Mucosa of rectum (tissue), 2 donors: ENCODE data around the gene NUP85.
"Not testable (repeated sequence)": the region's sequence is repeated elsewhere in the genome, so short reads cannot be mapped to it uniquely, and the experiment has no call there.

ENCODE experiments used
- H3K27ac ChIP-seq, 2 donors: one replicate each; pipeline ENCODE4 v1.7.0; 2013; ENCODE audit warnings: inconsistent platforms in 2 of 2, low read depth in 2 of 2, low read length in 2 of 2
- H3K27me3 ChIP-seq, 2 donors: one replicate each; pipeline ENCODE4 v1.7.0; 2013; ENCODE audit warnings: low read length in 2 of 2; ENCODE audit not compliant: control insufficient read depth in 2 of 2, insufficient read depth in 2 of 2
- H3K36me3 ChIP-seq, 2 donors: one replicate each; pipeline ENCODE4 v1.7.0; 2013; ENCODE audit warnings: low read length in 2 of 2; ENCODE audit not compliant: control insufficient read depth in 2 of 2, insufficient read depth in 2 of 2
- H3K4me1 ChIP-seq, 2 donors: one replicate each; pipeline ENCODE4 v1.7.0; 2013; ENCODE audit warnings: low read length in 2 of 2, mild to moderate bottlenecking in 1 of 2; ENCODE audit not compliant: control insufficient read depth in 2 of 2, insufficient read depth in 2 of 2
- H3K4me3 ChIP-seq, 2 donors: one replicate each; pipeline ENCODE4 v1.7.0; 2013; ENCODE audit warnings: low read length in 2 of 2
- H3K9ac ChIP-seq, 2 donors: one replicate each; pipeline ENCODE4 v1.7.0; 2013; ENCODE audit warnings: low read length in 2 of 2, low read depth in 1 of 2, mild to moderate bottlenecking in 1 of 2
- H3K9me3 ChIP-seq, 2 donors: one replicate each; pipeline ENCODE4 v1.7.0; 2013; ENCODE audit warnings: low read length in 2 of 2; ENCODE audit not compliant: control insufficient read depth in 2 of 2
- donor health status: healthy.
- donor health status: Normal muscosa, but diverticular disease.

Gene NUP85

GRCh38 chr17:75205037-75205792 lies at the start of gene NUP85:
NUP85 (plus strand) TSS chr17:75205679; CDS start chr17:75205762, 83 bp downstream.
- H3K27me3 ChIP-seq, result no peaks in the 10 kb centered on the region
- H3K9ac ChIP-seq, result peak within 1 kb of the TSS; percentile 97 to 100
- H3K4me1 ChIP-seq, result peaks cover 4 to 5% of the 10 kb centered on the region in 2 donors
- peaks cover 9 to 10% of the 10 kb centered on the region in 2 donors for H3K36me3 ChIP-seq
- no peaks in the 10 kb centered on the region for H3K9me3 ChIP-seq
- H3K27ac ChIP-seq, result peak within 1 kb of the TSS; percentile 97 to 98
- peak within 1 kb of the TSS; percentile 95 to 100 for H3K4me3 ChIP-seq

- H3K4me1 ChIP-seq, H3K36me3 ChIP-seq, H3K9ac ChIP-seq, H3K9me3 ChIP-seq, H3K27me3 ChIP-seq, H3K4me3 ChIP-seq, H3K27ac ChIP-seq: not testable (repeated sequence)
These were observed 47.0 kb upstream of the NUP85 start for GRCh38 chr17:75158480-75158879.

- H3K9ac ChIP-seq, result no peak overlapping the region
- no peak overlapping the region for H3K27ac ChIP-seq
- no peaks in the 10 kb centered on the region for H3K27me3 ChIP-seq
- H3K4me1 ChIP-seq, result peaks cover 3 to 7% of the 10 kb centered on the region in 2 donors
- H3K9me3 ChIP-seq, result no peaks in the 10 kb centered on the region
- no peak overlapping the region for H3K4me3 ChIP-seq
- H3K36me3 ChIP-seq, result no peaks in the 10 kb centered on the region
These were observed 46.1 kb upstream of the NUP85 start for GRCh38 chr17:75159196-75160031.

- Histone ChIP-seq H3K9ac (no peak overlapping the region), H3K4me1 (no peaks in the 10 kb centered on the region), H3K27me3 (no peaks in the 10 kb centered on the region), H3K4me3 (no peak overlapping the region), H3K27ac (no peak overlapping the region), H3K36me3 (no peaks in the 10 kb centered on the region), H3K9me3 (no peaks in the 10 kb centered on the region)
These were observed 45.3 kb upstream of the NUP85 start for GRCh38 chr17:75160211-75160610.

- H3K4me3 ChIP-seq, result no peak overlapping the region
- peaks cover 8 to 10% of the 10 kb centered on the region in 2 donors for H3K36me3 ChIP-seq
- no peak overlapping the region for H3K9ac ChIP-seq
- H3K27me3 ChIP-seq, result no peaks in the 10 kb centered on the region
- H3K4me1 ChIP-seq, result no peaks in the 10 kb centered on the region
- H3K9me3 ChIP-seq, result no peaks in the 10 kb centered on the region
- no peak overlapping the region for H3K27ac ChIP-seq
These were observed 42.4 kb upstream of the NUP85 start for GRCh38 chr17:75163074-75163473.

GRCh38 chr17:75164606-75165005 lies 40.9 kb upstream of the NUP85 start:
- not testable (repeated sequence) for H3K9me3 ChIP-seq, H3K27me3 ChIP-seq, H3K9ac ChIP-seq, H3K4me1 ChIP-seq, H3K4me3 ChIP-seq, H3K27ac ChIP-seq
- H3K36me3 ChIP-seq, result peaks cover 8 to 16% of the 10 kb centered on the region in 2 donors

- Histone ChIP-seq H3K4me3 (no peak overlapping the region), H3K27ac (no peak overlapping the region), H3K9me3 (no peaks in the 10 kb centered on the region), H3K9ac (no peak overlapping the region), H3K4me1 (no peaks in the 10 kb centered on the region), H3K27me3 (no peaks in the 10 kb centered on the region), H3K36me3 (peaks cover 25 to 32% of the 10 kb centered on the region in 2 donors)
These were observed 36.5 kb upstream of the NUP85 start for GRCh38 chr17:75168998-75169397.

- Histone ChIP-seq H3K4me1 (no peaks in the 10 kb centered on the region), H3K4me3 (no peak overlapping the region), H3K9me3 (no peaks in the 10 kb centered on the region), H3K27ac (no peak overlapping the region), H3K27me3 (no peaks in the 10 kb centered on the region), H3K36me3 (peaks cover 24 to 39% of the 10 kb centered on the region in 2 donors), H3K9ac (no peak overlapping the region)
These were observed 32.0 kb upstream of the NUP85 start for GRCh38 chr17:75173526-75173925.

GRCh38 chr17:75174996-75175395 lies 30.5 kb upstream of the NUP85 start:
- Histone ChIP-seq H3K27ac (no peak overlapping the region), H3K4me3 (no peak overlapping the region), H3K4me1 (no peaks in the 10 kb centered on the region), H3K36me3 (peaks cover 24 to 40% of the 10 kb centered on the region in 2 donors), H3K27me3 (no peaks in the 10 kb centered on the region), H3K9ac (no peak overlapping the region), H3K9me3 (no peaks in the 10 kb centered on the region)

GRCh38 chr17:75176625-75177024 lies 28.9 kb upstream of the NUP85 start:
- Histone ChIP-seq H3K27me3 (no peaks in the 10 kb centered on the region), H3K4me1 (peaks cover 6% of the 10 kb centered on the region in 2 donors), H3K36me3 (peaks cover 20 to 37% of the 10 kb centered on the region in 2 donors), H3K4me3 (no peak overlapping the region), H3K9me3 (no peaks in the 10 kb centered on the region), H3K9ac (no peak overlapping the region), H3K27ac (no peak overlapping the region)
